Liver (tissue), 9 donors: ENCODE data around the gene BLM. TPM values are rescaled to one million over a fixed set of nuclear protein-coding genes. Genes with fewer than 3 reads are reported as not detected.

Source experiments
- DNase-seq: peaks from one replicate; pipeline ENCODE4 v3.0.0-alpha.2; 2017; ENCODE audit warnings: low spot score
- H3K27ac ChIP-seq, 2 donors: one replicate each; pipeline ENCODE4 v1.7.0; 2013; ENCODE audit warnings: inconsistent platforms in 2 of 2, low read length in 2 of 2, control low read depth in 1 of 2, low read depth in 1 of 2, mild to moderate bottlenecking in 1 of 2
- H3K27me3 ChIP-seq, 4 donors: one replicate each; pipeline versions ENCODE4 v1.6.1 to v1.7.0; 2013; ENCODE audit warnings: low read length in 3 of 4, inconsistent platforms in 1 of 4, mild to moderate bottlenecking in 1 of 4, moderate library complexity in 1 of 4; ENCODE audit not compliant: control insufficient read depth in 4 of 4, insufficient read depth in 4 of 4
- H3K36me3 ChIP-seq, 4 donors: one replicate each; pipeline versions ENCODE4 v1.6.1 to v1.7.0; 2013; ENCODE audit warnings: low read length in 3 of 4, mild to moderate bottlenecking in 3 of 4, low read depth in 1 of 4, moderate library complexity in 1 of 4; ENCODE audit not compliant: control insufficient read depth in 4 of 4, insufficient read depth in 3 of 4
- H3K4me1 ChIP-seq, 4 donors: one replicate each; pipeline versions ENCODE4 v1.6.1 to v1.7.0; 2013; ENCODE audit warnings: low read length in 3 of 4, mild to moderate bottlenecking in 3 of 4, moderate library complexity in 1 of 4; ENCODE audit not compliant: control insufficient read depth in 4 of 4, insufficient read depth in 4 of 4
- H3K4me3 ChIP-seq, 3 donors: one replicate each; pipeline versions ENCODE4 v1.6.1 to v1.7.0; 2013; ENCODE audit warnings: low read length in 3 of 3, control low read depth in 1 of 3, low read depth in 1 of 3, mild to moderate bottlenecking in 1 of 3
- H3K9ac ChIP-seq, 2 donors: one replicate each; pipeline ENCODE4 v1.7.0; 2013; ENCODE audit warnings: low read length in 2 of 2, mild to moderate bottlenecking in 2 of 2, moderate library complexity in 2 of 2, control low read depth in 1 of 2, low read depth in 1 of 2
- H3K9me3 ChIP-seq, 4 donors: one replicate each; pipeline versions ENCODE4 v1.6.1 to v1.7.0; 2013; ENCODE audit warnings: low read length in 3 of 4; ENCODE audit not compliant: control insufficient read depth in 4 of 4
- EGR1 ChIP-seq, 2 donors: IDR thresholded peaks; 2 replicates each; pipeline ENCODE4 v1.6.1; 2016 to 2018; ENCODE audit warnings: antibody characterized with exemption in 2 of 2, low read depth in 2 of 2
- FOXA1 ChIP-seq: IDR thresholded peaks from 2 replicates; pipeline ENCODE4 v1.6.1; 2016; ENCODE audit warnings: antibody characterized with exemption
- FOXA2 ChIP-seq: IDR thresholded peaks from 2 replicates; pipeline ENCODE4 v1.6.1; 2016; ENCODE audit warnings: antibody characterized with exemption
- GABPA ChIP-seq, 2 donors: IDR thresholded peaks in 1 of 2; conservative IDR thresholded peaks in 1 of 2; 2 replicates each; pipeline ENCODE4 v1.6.1; 2016; ENCODE audit warnings: antibody characterized with exemption in 2 of 2, mild to moderate bottlenecking in 1 of 2, moderate library complexity in 1 of 2
- HNF4A ChIP-seq, 2 donors: conservative IDR thresholded peaks; 2 replicates each; pipeline ENCODE4 v1.6.1; 2016; ENCODE audit warnings: antibody characterized with exemption in 2 of 2, mild to moderate bottlenecking in 2 of 2
- HNF4G ChIP-seq: IDR thresholded peaks from 2 replicates; pipeline ENCODE4 v1.6.1; 2016; ENCODE audit warnings: antibody characterized with exemption
- JUND ChIP-seq, 2 donors: IDR thresholded peaks; 2 replicates each; pipeline ENCODE4 v1.6.1; 2016; ENCODE audit warnings: antibody characterized with exemption in 2 of 2
- RAD21 ChIP-seq, 2 donors: IDR thresholded peaks; 2 replicates each; pipeline ENCODE4 v1.6.1; 2016; ENCODE audit warnings: antibody characterized with exemption in 2 of 2, mild to moderate bottlenecking in 2 of 2
- RXRA ChIP-seq, 2 donors: IDR thresholded peaks; 2 replicates each; pipeline ENCODE4 v1.6.1; 2017 to 2018; ENCODE audit warnings: antibody characterized with exemption in 2 of 2, mild to moderate bottlenecking in 1 of 2
- TAF1 ChIP-seq: conservative IDR thresholded peaks from 2 replicates; pipeline ENCODE4 v1.6.1; 2016; ENCODE audit warnings: antibody characterized with exemption, mild to moderate bottlenecking
- WGBS: extraction: QIAGEN DNeasy Blood & Tissue Kit; methylation state at CpG from one replicate; pipeline ENCODE4 v1.1.7; 2013; 5-methylcytosine and 5-hydroxymethylcytosine counted together
- polyA plus RNA-seq, 2 donors: library from polyadenylated mRNA; stranded (reverse) in 1 of 2; unstranded in 1 of 2; fragments of 200-250 nt in 1 of 2; fragments of >200 nt in 1 of 2; fragmentation: Nextera tagmentation in 1 of 2; extraction: Ambion mirVana in 1 of 2; gene quantifications; one replicate each; pipeline versions ENCODE4 v1.2.1 to v1.2.3, GENCODE V29; 2013 to 2015
- total RNA-seq, 2 donors: library from RNA; depleted of rRNA; stranded (reverse); fragments of >200 nt; gene quantifications; one replicate each; pipeline ENCODE4 v1.2.3, GENCODE V29; 2014
- TF ChIP-seq, protein P1 (sequence below): IDR thresholded peaks from 2 replicates; pipeline ENCODE4 v1.6.1; 2016; ENCODE audit warnings: antibody characterized with exemption
- TF ChIP-seq, protein P2 (sequence below): fragments of 150-350 bp; IDR thresholded peaks from 2 replicates; pipeline ENCODE4 v1.5.1; 2017; ENCODE audit warnings: improper control_type of control experiment, low read depth, low read length; ENCODE audit not compliant: missing input control
- TF ChIP-seq, protein P3 (sequence below): IDR thresholded peaks from 2 replicates; pipeline ENCODE4 v1.6.1; 2016; ENCODE audit warnings: antibody characterized with exemption, mild to moderate bottlenecking
- TF ChIP-seq, protein P4 (sequence below): IDR thresholded peaks from 2 replicates; pipeline ENCODE4 v1.6.1; 2016; ENCODE audit warnings: antibody characterized with exemption
- donor health status: healthy.
- donor health status: healthy.
- donor health status: healthy.
- donor health status: healthy.
- donor health status: healthy.

Gene BLM
- total and polyA plus RNA-seq, 4 donors: 0.33 to 15.1 (median 0.41) TPM

DNA sequence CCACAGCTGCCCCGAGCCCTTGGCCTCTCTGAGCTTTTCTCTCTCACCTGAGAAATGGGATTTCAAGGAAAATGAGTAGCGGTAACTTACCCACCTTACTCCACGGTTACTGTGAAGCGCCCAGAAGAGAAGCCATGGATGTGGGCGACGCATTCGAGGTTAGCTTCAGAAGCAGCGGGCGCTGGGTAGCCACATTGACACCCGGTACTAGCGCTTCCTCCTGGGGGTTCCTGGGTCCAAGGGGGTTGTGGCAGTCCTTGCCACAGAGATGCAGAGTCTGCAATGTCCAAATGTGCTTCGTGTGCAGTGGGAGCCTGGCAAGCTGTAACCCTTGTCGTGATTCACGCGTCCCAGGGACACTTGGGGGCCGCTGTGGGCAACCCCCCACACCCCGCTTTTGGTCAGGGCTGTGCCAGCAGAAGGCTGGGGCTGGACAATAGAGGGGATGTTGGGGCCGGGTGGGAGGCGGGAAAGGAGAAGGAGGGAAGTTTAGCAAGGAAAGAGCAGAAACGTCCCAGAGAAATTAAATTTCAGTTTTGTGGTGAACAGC is 109.8 kb downstream of the BLM start:
- 95% methylated on average over 20 of the region's 20 CpGs for WGBS
- TF ChIP-seq JUND (IDR thresholded peaks at IDR 0.05) (no peak), HNF4G (no peak), FOXA1 (no peak), RAD21 (IDR thresholded peaks at IDR 0.05) (no peak), GABPA (IDR thresholded peaks at IDR 0.05 in 1 of 2, conservative IDR thresholded peaks at IDR 0.05 in 1 of 2) (no peak), HNF4A (conservative IDR thresholded peaks at IDR 0.05) (no peak), TAF1 (no peak), FOXA2 (no peak), EGR1 (IDR thresholded peaks at IDR 0.05; ENCODE audit: low read depth in 2 of 2) (no peak)
- TF ChIP-seq, protein P1, sequence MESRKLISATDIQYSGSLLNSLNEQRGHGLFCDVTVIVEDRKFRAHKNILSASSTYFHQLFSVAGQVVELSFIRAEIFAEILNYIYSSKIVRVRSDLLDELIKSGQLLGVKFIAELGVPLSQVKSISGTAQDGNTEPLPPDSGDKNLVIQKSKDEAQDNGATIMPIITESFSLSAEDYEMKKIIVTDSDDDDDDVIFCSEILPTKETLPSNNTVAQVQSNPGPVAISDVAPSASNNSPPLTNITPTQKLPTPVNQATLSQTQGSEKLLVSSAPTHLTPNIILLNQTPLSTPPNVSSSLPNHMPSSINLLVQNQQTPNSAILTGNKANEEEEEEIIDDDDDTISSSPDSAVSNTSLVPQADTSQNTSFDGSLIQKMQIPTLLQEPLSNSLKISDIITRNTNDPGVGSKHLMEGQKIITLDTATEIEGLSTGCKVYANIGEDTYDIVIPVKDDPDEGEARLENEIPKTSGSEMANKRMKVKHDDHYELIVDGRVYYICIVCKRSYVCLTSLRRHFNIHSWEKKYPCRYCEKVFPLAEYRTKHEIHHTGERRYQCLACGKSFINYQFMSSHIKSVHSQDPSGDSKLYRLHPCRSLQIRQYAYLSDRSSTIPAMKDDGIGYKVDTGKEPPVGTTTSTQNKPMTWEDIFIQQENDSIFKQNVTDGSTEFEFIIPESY: no peak
- TF ChIP-seq, protein P2, sequence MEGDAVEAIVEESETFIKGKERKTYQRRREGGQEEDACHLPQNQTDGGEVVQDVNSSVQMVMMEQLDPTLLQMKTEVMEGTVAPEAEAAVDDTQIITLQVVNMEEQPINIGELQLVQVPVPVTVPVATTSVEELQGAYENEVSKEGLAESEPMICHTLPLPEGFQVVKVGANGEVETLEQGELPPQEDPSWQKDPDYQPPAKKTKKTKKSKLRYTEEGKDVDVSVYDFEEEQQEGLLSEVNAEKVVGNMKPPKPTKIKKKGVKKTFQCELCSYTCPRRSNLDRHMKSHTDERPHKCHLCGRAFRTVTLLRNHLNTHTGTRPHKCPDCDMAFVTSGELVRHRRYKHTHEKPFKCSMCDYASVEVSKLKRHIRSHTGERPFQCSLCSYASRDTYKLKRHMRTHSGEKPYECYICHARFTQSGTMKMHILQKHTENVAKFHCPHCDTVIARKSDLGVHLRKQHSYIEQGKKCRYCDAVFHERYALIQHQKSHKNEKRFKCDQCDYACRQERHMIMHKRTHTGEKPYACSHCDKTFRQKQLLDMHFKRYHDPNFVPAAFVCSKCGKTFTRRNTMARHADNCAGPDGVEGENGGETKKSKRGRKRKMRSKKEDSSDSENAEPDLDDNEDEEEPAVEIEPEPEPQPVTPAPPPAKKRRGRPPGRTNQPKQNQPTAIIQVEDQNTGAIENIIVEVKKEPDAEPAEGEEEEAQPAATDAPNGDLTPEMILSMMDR: no peak
- TF ChIP-seq, protein P3, sequence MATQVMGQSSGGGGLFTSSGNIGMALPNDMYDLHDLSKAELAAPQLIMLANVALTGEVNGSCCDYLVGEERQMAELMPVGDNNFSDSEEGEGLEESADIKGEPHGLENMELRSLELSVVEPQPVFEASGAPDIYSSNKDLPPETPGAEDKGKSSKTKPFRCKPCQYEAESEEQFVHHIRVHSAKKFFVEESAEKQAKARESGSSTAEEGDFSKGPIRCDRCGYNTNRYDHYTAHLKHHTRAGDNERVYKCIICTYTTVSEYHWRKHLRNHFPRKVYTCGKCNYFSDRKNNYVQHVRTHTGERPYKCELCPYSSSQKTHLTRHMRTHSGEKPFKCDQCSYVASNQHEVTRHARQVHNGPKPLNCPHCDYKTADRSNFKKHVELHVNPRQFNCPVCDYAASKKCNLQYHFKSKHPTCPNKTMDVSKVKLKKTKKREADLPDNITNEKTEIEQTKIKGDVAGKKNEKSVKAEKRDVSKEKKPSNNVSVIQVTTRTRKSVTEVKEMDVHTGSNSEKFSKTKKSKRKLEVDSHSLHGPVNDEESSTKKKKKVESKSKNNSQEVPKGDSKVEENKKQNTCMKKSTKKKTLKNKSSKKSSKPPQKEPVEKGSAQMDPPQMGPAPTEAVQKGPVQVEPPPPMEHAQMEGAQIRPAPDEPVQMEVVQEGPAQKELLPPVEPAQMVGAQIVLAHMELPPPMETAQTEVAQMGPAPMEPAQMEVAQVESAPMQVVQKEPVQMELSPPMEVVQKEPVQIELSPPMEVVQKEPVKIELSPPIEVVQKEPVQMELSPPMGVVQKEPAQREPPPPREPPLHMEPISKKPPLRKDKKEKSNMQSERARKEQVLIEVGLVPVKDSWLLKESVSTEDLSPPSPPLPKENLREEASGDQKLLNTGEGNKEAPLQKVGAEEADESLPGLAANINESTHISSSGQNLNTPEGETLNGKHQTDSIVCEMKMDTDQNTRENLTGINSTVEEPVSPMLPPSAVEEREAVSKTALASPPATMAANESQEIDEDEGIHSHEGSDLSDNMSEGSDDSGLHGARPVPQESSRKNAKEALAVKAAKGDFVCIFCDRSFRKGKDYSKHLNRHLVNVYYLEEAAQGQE: no peak
- TF ChIP-seq, protein P4, sequence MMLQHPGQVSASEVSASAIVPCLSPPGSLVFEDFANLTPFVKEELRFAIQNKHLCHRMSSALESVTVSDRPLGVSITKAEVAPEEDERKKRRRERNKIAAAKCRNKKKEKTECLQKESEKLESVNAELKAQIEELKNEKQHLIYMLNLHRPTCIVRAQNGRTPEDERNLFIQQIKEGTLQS: no peak
- DNase-seq: no peak

DNA sequence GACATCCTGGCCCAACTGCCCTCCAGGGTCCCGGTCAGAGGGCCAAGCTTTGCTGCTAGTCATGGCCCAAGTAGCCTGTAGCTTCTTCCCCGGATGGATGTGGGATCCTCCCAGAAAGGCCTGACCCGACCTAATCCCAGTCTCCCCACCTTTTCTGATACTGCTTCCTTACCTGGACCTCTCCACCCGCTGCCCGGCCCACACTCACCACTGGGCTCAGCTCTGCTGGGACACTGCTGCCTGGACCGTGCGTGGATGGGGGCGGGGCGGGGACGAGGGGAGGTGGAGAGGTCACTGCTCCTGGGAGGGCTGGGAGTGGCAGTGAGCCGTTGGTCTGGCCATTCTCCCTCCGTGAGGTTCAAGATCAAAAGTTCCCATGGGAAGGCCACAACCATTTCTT is 111.0 kb downstream of the BLM start:
- H3K27ac ChIP-seq: no peak overlapping the region
- no peaks in the 10 kb centered on the region for H3K4me1 ChIP-seq
- no peak for TF ChIP-seq TAF1
- TF ChIP-seq RXRA (IDR thresholded peaks at IDR 0.05): peak in 1 of 2 donors; percentile 33
- no peak for DNase-seq
- no peaks in the 10 kb centered on the region for H3K27me3 ChIP-seq
- H3K9me3 ChIP-seq: no peaks in the 10 kb centered on the region
- H3K9ac ChIP-seq: no peak overlapping the region
- no peak overlapping the region for H3K4me3 ChIP-seq
- H3K36me3 ChIP-seq: no peaks in the 10 kb centered on the region
- WGBS: 88% methylated on average over 12 of the region's 12 CpGs

More for the DNA sequence above, 109.8 kb downstream of the BLM start:
- no peak overlapping the region for H3K9ac ChIP-seq
- no peaks in the 10 kb centered on the region for H3K9me3 ChIP-seq
- H3K36me3 ChIP-seq: no peaks in the 10 kb centered on the region
- no peaks in the 10 kb centered on the region for H3K4me1 ChIP-seq
- no peaks in the 10 kb centered on the region for H3K27me3 ChIP-seq
- no peak overlapping the region for H3K27ac ChIP-seq
- H3K4me3 ChIP-seq: no peak overlapping the region
